Right lobe of liver (tissue), 4 donors: Measurements from ENCODE around the gene CHRND.

Experiments
- POLR2A ChIP-seq: fragments of 450-650 bp; IDR thresholded peaks from one replicate; pipeline ENCODE4 v1.6.1; 2017; ENCODE audit warnings: antibody characterized with exemption, mild to moderate bottlenecking
- TF ChIP-seq, protein P1 (sequence below), 4 donors: fragments of 200-600 bp in 3 of 4; fragments of 450-650 bp in 1 of 4; IDR thresholded peaks; one replicate each; pipeline versions ENCODE4 v1.5.1 to v1.8.0; 2016 to 2022; ENCODE audit warnings: antibody characterized with exemption in 4 of 4, mild to moderate bottlenecking in 2 of 4
- donor health status: DM: no; HTN: no; CAD: no.
- donor health status: DM: no; HTN: no; CAD: no.
- donor health status: DM: no; HTN: yes; CAD: no.

DNA sequence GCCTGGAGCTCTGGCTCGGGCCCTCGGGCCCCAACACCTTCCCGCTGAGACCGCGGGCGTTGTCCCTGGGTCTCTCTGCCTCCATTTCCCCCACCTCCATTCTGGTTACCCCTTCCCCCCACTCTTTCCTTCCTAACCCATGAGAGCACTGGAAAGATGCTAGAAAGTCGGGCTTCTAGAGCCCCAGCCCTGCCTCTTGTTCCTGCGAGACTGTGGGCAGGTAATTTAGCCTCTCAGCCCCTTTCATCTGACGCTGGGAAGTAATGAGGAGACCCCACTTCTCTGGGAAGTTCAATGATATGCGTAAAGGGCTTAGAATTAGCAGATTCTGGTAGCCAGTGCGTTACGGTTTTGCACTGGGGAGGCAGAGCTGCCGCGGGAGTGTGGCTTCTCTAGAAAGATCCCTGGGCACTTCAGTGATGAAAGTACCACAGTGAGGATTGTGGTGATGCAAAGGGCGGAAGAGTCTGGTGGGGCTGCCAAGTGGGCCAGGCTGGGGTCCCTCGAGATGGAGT, 22.1 kb upstream of the CHRND start:
- TF ChIP-seq, protein P1, sequence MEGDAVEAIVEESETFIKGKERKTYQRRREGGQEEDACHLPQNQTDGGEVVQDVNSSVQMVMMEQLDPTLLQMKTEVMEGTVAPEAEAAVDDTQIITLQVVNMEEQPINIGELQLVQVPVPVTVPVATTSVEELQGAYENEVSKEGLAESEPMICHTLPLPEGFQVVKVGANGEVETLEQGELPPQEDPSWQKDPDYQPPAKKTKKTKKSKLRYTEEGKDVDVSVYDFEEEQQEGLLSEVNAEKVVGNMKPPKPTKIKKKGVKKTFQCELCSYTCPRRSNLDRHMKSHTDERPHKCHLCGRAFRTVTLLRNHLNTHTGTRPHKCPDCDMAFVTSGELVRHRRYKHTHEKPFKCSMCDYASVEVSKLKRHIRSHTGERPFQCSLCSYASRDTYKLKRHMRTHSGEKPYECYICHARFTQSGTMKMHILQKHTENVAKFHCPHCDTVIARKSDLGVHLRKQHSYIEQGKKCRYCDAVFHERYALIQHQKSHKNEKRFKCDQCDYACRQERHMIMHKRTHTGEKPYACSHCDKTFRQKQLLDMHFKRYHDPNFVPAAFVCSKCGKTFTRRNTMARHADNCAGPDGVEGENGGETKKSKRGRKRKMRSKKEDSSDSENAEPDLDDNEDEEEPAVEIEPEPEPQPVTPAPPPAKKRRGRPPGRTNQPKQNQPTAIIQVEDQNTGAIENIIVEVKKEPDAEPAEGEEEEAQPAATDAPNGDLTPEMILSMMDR (IDR thresholded peaks at IDR 0.05): no peak
- no peak for TF ChIP-seq POLR2A
